Heart left ventricle (tissue), 13 donors: ENCODE data around the gene MYO5C.

Experiments used
- CTCF ChIP-seq, 12 donors: fragments of 200-600 bp; sonication (generic) in 4 of 12; IDR thresholded peaks; one replicate each; pipeline versions ENCODE4 v1.5.0 to v1.8.0; 2018 to 2022; ENCODE audit warnings: antibody characterized with exemption in 12 of 12, mild to moderate bottlenecking in 5 of 12
- POLR2A ChIP-seq, 2 donors: fragments of 450-650 bp; IDR thresholded peaks; one replicate each; pipeline ENCODE4 v1.6.1; 2017; ENCODE audit warnings: antibody characterized with exemption in 2 of 2, mild to moderate bottlenecking in 2 of 2, moderate library complexity in 2 of 2
- donor health status: ischemic (EF 13 %, LVEDD 7.1; RV severe dilation, severe dysfunction).
- donor health status: DM: no; HTN: yes; CAD: no.
- donor health status: DM: no; HTN: no; CAD: no.
- donor health status: ischemic (EF 25% LVEDD 6.9; RV normal size, moderate dysfunction).
- donor health status: ischemic (EF 25% LVEDD 5.7; RV mildly dilated, moderate dysfunction).
- donor health status: ischemic (EF 35%, LVEDD 5.7; RV mildly dilated, moderate dysfunction).
- donor health status: nonischemic (EF 11% LVEDD 7.7; RV severe dilation, severe dysfunction).
- donor health status: DM: yes; HTN: yes; CAD: no.
- donor health status: PGD.
- donor health status: ischemic (EF 29% LVEDD 5.4; RV normal size, mild dysfunction).
- donor health status: nonischemic (EF 23%, LVEDD 6.1; RV moderate dilation, normal function).

- TF ChIP-seq CTCF (IDR thresholded peaks at IDR 0.05), result no peak
- TF ChIP-seq POLR2A (IDR thresholded peaks at IDR 0.05), result no peak
Observed at GRCh38 chr15:52230073-52230472, 65.5 kb downstream of the MYO5C start.
